GM12891 (cell line): ENCODE results near the gene RNFT1.

Experiments used
- PAX5 ChIP-seq: IDR thresholded peaks from 2 replicates; pipeline ENCODE4 v1.6.1; 2011; ENCODE audit warnings: low read length, moderate library complexity, mild to moderate bottlenecking; ENCODE audit not compliant: insufficient read depth, severe bottlenecking
- POLR2A ChIP-seq: IDR thresholded peaks from 2 replicates; pipeline ENCODE4 v1.6.1; 2011; ENCODE audit warnings: low read depth, low read length, control low read depth
- POLR2AphosphoS5 ChIP-seq: IDR thresholded peaks from 2 replicates; pipeline ENCODE4 v1.6.1; 2011; ENCODE audit warnings: low read depth, low read length, control low read depth
- SPI1 ChIP-seq: IDR thresholded peaks from 2 replicates; pipeline ENCODE4 v1.6.1; 2011; ENCODE audit warnings: low read depth, low read length, control low read depth
- TAF1 ChIP-seq: IDR thresholded peaks from 2 replicates; pipeline ENCODE4 v1.6.1; 2011; ENCODE audit warnings: low read depth, low read length, control low read depth

DNA sequence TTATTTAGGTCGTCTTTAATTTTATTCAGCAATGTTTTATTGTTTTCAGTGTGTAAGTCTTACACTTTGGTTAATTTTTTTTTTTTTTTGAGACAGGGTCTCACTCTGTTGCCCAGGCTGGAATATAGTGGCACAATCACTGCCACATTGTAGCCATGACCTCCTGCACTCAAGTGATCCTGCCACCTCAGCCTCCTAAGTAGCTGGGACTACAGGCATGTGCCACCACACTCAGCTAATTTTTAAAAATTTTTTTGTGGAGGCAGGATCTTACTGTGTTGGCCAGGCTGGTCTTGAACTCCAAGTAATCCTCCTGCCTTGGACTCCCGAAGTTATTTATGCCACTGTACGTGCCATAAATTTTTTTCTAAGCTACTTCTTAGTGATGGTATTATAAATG lies 57.1 kb downstream of the RNFT1 start:
- no peak for TF ChIP-seq POLR2AphosphoS5
- no peak for TF ChIP-seq PAX5
- TF ChIP-seq POLR2A = no peak
- TF ChIP-seq TAF1 = no peak
- no peak for TF ChIP-seq SPI1
